ENCODE results near the gene MAPK12. TPM values are rescaled to one million over a fixed set of nuclear protein-coding genes. Genes with fewer than 3 reads are reported as not detected.

MAPK12 gene
- total RNA-seq, 2 donors from 2014 or later, result 8.4 to 18.0 TPM

DNA sequence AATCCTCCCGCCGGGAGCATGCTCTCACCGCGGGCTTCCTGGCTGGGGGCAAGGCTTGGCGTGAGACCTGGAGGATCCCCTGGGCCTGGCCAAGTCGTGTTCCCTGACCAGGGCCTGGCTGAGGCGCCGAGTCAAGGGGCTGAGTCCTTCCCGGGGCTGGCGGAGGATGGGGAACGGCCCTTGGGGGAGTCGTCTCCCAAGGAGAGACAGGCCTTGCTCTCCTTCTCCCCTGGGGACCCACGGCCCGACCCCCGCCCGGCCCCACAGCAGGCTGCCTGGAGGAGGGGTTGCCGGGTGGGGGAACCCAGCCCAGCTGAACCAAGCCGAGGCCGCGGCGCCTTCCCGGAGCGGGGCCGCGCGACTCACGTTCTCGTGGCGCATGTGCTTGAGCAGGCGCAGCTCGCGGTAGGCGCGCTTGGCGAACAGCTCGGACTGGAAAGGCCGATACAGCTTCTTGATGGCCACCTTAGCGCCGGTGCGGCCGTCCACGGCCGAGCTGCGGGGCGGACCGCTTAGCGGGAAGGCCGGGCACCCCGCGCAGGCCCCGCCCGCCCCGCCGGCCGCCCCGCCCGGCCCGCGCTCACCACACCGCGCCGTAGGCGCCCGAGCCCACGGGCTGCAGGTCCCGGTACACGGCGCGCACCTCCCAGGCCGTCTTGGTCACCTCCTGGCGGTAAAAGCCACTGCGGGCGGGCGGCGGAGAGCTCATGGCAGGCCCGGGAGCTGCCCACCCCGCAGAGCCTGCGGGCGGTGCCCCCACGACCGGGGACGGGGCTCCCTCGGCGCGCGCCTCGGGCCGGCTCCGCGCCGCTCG lies 475 bp downstream of the MAPK12 start:
- WGBS, result 2% methylated on average over 20 of the region's 92 CpGs
- DNase-seq (ENCODE audit: low spot score), result no peak
- no peaks in the 10 kb centered on the region for H3K27me3 ChIP-seq (replicated peaks; ENCODE audit: insufficient read depth)
- H3K4me3 ChIP-seq, result peak overlapping the region; percentile 43 to 49
- peaks cover 4% of the 10 kb centered on the region for H3K4me1 ChIP-seq (replicated peaks)
- no peaks in the 10 kb centered on the region for H3K36me3 ChIP-seq
- intact Hi-C loops (cut with DNase I), result no loop called here
- TF ChIP-seq, protein P1, sequence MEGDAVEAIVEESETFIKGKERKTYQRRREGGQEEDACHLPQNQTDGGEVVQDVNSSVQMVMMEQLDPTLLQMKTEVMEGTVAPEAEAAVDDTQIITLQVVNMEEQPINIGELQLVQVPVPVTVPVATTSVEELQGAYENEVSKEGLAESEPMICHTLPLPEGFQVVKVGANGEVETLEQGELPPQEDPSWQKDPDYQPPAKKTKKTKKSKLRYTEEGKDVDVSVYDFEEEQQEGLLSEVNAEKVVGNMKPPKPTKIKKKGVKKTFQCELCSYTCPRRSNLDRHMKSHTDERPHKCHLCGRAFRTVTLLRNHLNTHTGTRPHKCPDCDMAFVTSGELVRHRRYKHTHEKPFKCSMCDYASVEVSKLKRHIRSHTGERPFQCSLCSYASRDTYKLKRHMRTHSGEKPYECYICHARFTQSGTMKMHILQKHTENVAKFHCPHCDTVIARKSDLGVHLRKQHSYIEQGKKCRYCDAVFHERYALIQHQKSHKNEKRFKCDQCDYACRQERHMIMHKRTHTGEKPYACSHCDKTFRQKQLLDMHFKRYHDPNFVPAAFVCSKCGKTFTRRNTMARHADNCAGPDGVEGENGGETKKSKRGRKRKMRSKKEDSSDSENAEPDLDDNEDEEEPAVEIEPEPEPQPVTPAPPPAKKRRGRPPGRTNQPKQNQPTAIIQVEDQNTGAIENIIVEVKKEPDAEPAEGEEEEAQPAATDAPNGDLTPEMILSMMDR (IDR thresholded peaks at IDR 0.05), result no peak
- TF ChIP-seq POLR2A (IDR thresholded peaks at IDR 0.05) (no peak), POLR2AphosphoS5 (IDR thresholded peaks at IDR 0.05) (no peak)
- H3K9me3 ChIP-seq, result no peaks in the 10 kb centered on the region
- peak overlapping the region; percentile 42 to 51 for H3K27ac ChIP-seq

DNA sequence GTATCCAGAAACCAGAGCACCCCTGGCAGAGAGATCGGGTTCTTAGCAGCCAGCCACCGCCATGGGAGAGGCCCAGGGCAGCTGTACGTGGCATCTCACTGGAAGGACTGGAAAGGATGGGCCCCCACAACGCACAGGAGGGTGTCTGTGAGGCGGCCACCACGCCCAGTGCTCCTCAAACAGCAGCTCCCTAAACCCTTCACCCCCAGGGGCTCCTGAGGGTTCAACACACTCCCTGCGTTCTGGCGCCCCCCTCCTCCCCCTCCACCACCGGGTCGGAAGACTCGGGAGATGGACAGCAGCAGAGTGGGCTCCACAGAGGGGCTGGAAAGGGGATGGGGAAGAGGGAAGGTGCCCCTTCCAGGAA lies 1.1 kb downstream of the MAPK12 start:
- intact Hi-C loops (cut with DNase I), result no loop called here
- WGBS, result 35% methylated on average over 11 of the region's 11 CpGs
- Histone ChIP-seq H3K4me3 (peak overlapping the region; percentile 43 to 49), H3K27me3 (replicated peaks; ENCODE audit: insufficient read depth) (no peaks in the 10 kb centered on the region), H3K9me3 (no peaks in the 10 kb centered on the region), H3K4me1 (replicated peaks) (peaks cover 4% of the 10 kb centered on the region), H3K27ac (no peak overlapping the region), H3K36me3 (no peaks in the 10 kb centered on the region)
- TF ChIP-seq, protein P1 (IDR thresholded peaks at IDR 0.05), result no peak
- TF ChIP-seq POLR2A (IDR thresholded peaks at IDR 0.05) (no peak), POLR2AphosphoS5 (IDR thresholded peaks at IDR 0.05) (no peak)
- no peak for DNase-seq (ENCODE audit: low spot score)

DNA sequence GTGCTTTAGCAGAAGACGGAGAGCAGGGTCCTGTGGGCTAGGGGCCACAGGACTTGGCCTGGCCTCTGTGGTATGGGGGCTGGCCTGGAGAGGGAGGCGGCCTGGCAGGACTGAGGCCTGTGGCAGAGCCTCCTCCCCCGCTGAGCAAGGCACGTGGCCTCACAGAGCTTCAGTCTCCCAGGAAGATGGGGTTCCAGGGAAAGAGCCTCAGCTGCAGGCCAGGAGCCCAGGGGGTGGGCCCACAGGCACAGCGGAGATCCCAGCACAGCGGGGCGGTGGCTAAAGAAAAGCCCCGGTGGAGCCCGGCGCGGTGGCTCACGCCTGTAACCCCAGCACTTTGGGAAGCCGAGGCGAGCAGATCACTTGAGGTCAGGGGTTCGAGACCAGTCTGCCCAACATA lies 2.2 kb downstream of the MAPK12 start:
- no peak overlapping the region for H3K4me3 ChIP-seq
- WGBS, result 90% methylated on average over 15 of the region's 15 CpGs
- no peaks in the 10 kb centered on the region for H3K9me3 ChIP-seq
- intact Hi-C loops (cut with DNase I), result no loop called here
- DNase-seq (ENCODE audit: low spot score), result no peak
- H3K4me1 ChIP-seq (replicated peaks), result peaks cover 4% of the 10 kb centered on the region
- no peaks in the 10 kb centered on the region for H3K36me3 ChIP-seq
- no peaks in the 10 kb centered on the region for H3K27me3 ChIP-seq (replicated peaks; ENCODE audit: insufficient read depth)
- no peak for TF ChIP-seq POLR2AphosphoS5 (IDR thresholded peaks at IDR 0.05)
- TF ChIP-seq, protein P1 (IDR thresholded peaks at IDR 0.05), result no peak
- TF ChIP-seq POLR2A (IDR thresholded peaks at IDR 0.05), result no peak
- no peak overlapping the region for H3K27ac ChIP-seq

DNA sequence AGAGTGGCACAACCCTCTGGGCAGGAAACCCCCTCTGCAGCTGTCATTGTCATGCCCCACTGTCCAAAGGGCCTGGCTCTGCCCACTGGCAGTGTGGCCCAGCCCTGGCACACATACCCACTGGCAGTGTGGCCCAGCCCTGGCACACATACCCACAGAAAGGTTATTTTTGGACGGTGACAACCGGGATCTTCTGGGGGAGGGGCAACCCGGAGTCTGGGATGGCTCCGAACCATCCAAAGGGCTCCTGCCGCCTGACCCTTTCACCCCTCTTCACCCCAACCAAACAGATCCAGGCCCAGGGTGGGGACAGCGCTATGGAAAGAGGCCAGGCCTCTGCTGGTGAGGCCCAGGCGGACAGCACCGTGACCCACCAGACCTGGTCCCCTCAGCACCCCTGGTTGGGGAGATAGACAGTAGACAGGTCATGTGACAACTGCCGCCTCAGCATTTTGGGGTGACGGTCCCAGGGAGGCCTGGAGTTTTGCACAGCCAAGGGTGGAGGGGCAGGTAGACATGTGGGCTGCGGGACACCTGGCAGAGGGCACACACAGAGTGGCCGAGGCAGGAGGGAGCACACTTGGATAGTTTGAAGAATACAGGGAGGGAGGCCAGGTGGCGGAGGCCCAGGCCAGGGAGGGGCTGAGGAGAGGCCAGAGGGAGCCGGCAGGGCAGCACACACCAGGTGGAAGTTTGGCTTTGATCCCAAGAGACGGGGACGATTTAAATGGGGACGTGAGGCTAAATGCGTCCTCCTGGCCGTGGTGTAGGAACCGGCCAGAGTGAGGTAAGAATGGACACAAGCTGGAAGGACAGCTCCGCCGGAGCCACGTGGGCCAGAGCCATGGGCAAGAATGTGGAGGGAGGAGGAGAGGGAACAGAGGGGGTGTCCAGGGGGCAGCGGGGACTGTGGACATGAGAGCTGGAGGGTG lies 2.9 kb downstream of the MAPK12 start:
- Histone ChIP-seq H3K4me3 (no peak overlapping the region), H3K27me3 (replicated peaks; ENCODE audit: insufficient read depth) (no peaks in the 10 kb centered on the region), H3K27ac (no peak overlapping the region), H3K36me3 (no peaks in the 10 kb centered on the region), H3K4me1 (replicated peaks) (peaks cover 4% of the 10 kb centered on the region), H3K9me3 (no peaks in the 10 kb centered on the region)
- TF ChIP-seq POLR2A (IDR thresholded peaks at IDR 0.05) (no peak), POLR2AphosphoS5 (IDR thresholded peaks at IDR 0.05) (no peak)
- TF ChIP-seq, protein P1 (IDR thresholded peaks at IDR 0.05), result no peak
- intact Hi-C loops (cut with DNase I), result no loop called here
- no peak for DNase-seq (ENCODE audit: low spot score)
- 80% methylated on average over 24 of the region's 24 CpGs for WGBS
